CD14-positive monocyte (primary cell): Measurements from ENCODE around the gene MYL6. TPM values are rescaled to one million over a fixed set of nuclear protein-coding genes. Genes with fewer than 3 reads are reported as not detected.
A peak's percentile ranks its signal among the peaks of the same experiment; 100 is the strongest.

Experiments
- DNase-seq, 3 donors: peaks; one replicate each; pipeline ENCODE4 v3.0.0-alpha.2; 2011 to 2022
- H2AFZ ChIP-seq: 2 replicates; pipeline ENCODE4 v1.6.0; 2012; ENCODE audit warnings: mild to moderate bottlenecking, low read depth, low read length, inconsistent platforms; ENCODE audit not compliant: insufficient read depth, poor library complexity, severe bottlenecking
- H3K27ac ChIP-seq, 2 donors: 1 replicate in 1 of 2; 2 replicates in 1 of 2; pipeline ENCODE4 v1.5.1; 2012 to 2013; ENCODE audit warnings: low read length in 2 of 2, control low read depth in 1 of 2, inconsistent platforms in 1 of 2, low read depth in 1 of 2, mild to moderate bottlenecking in 1 of 2
- H3K27me3 ChIP-seq, 2 donors: one replicate each; pipeline versions ENCODE4 v1.6.0 to v1.6.1; 2011 to 2013; ENCODE audit warnings: low read length in 2 of 2; ENCODE audit not compliant: control insufficient read depth in 2 of 2, insufficient read depth in 2 of 2
- H3K36me3 ChIP-seq, 2 donors: replicated peaks in 1 of 2; 1 replicate in 1 of 2; 2 replicates in 1 of 2; pipeline versions ENCODE4 v1.5.1 to v1.6.1; 2012 to 2013; ENCODE audit warnings: low read length in 2 of 2, control low read depth in 1 of 2, inconsistent platforms in 1 of 2, mild to moderate bottlenecking in 1 of 2; ENCODE audit not compliant: insufficient read depth in 2 of 2, control insufficient read depth in 1 of 2
- H3K4me1 ChIP-seq, 2 donors: 1 replicate in 1 of 2; 2 replicates in 1 of 2; pipeline versions ENCODE4 v1.5.1 to v1.6.1; 2012 to 2013; ENCODE audit warnings: low read length in 2 of 2, control low read depth in 1 of 2, inconsistent platforms in 1 of 2, mild to moderate bottlenecking in 1 of 2, moderate library complexity in 1 of 2; ENCODE audit not compliant: insufficient read depth in 2 of 2, control insufficient read depth in 1 of 2
- H3K4me2 ChIP-seq: replicated peaks from 2 replicates; pipeline ENCODE3; 2012; ENCODE audit warnings: low read length, moderate library complexity, mild to moderate bottlenecking; ENCODE audit not compliant: poor library complexity, severe bottlenecking; ENCODE audit errors: extremely low read depth
- H3K4me3 ChIP-seq, 3 experiments: fragments of 200-600 bp in 1 of 3; sonication (generic) in 1 of 3; replicated peaks in 1 of 3; 1 replicate in 2 of 3; 2 replicates in 1 of 3; pipeline ENCODE4 v1.5.1; 2011 to 2013; ENCODE audit warnings: low read length in 3 of 3, mild to moderate bottlenecking in 3 of 3, control low read depth in 2 of 3, low read depth in 2 of 3, inconsistent platforms in 1 of 3, moderate library complexity in 1 of 3
- H3K79me2 ChIP-seq: 2 replicates; pipeline ENCODE4 v1.6.0; 2012; ENCODE audit warnings: mild to moderate bottlenecking, control low read depth, inconsistent platforms, low read length, moderate library complexity; ENCODE audit not compliant: insufficient read depth
- H3K9ac ChIP-seq: 2 replicates; pipeline ENCODE4 v1.6.0; 2017; ENCODE audit warnings: low read length, mild to moderate bottlenecking; ENCODE audit not compliant: insufficient read depth, poor library complexity, severe bottlenecking
- H3K9me3 ChIP-seq, 2 donors: replicated peaks in 1 of 2; 1 replicate in 1 of 2; 2 replicates in 1 of 2; pipeline versions ENCODE4 v1.5.1 to v1.6.1; 2012 to 2013; ENCODE audit warnings: low read length in 2 of 2, control low read depth in 1 of 2; ENCODE audit not compliant: control insufficient read depth in 1 of 2, insufficient read depth in 1 of 2
- H4K20me1 ChIP-seq: 2 replicates; pipeline ENCODE4 v1.6.0; 2012; ENCODE audit warnings: mild to moderate bottlenecking, low read length, control low read depth, moderate library complexity; ENCODE audit not compliant: insufficient read depth
- H3K27ac Mint-ChIP-seq, 7 donors: one replicate each; pipeline ENCODE4 v1.8.0; 2020; ENCODE audit warnings: mild to moderate bottlenecking in 7 of 7, mixed read lengths in 7 of 7, moderate library complexity in 6 of 7, inconsistent platforms in 2 of 7
- H3K27me3 Mint-ChIP-seq, 3 donors: one replicate each; pipeline ENCODE4 v1.8.0; 2021 to 2022; ENCODE audit warnings: low read depth in 3 of 3, mild to moderate bottlenecking in 3 of 3, mixed read lengths in 3 of 3, moderate library complexity in 3 of 3, inconsistent platforms in 1 of 3
- H3K36me3 Mint-ChIP-seq, 2 donors: one replicate each; pipeline ENCODE4 v1.8.0; 2020; ENCODE audit warnings: mixed read lengths in 2 of 2, inconsistent platforms in 1 of 2, mild to moderate bottlenecking in 1 of 2
- H3K4me1 Mint-ChIP-seq: one replicate; pipeline ENCODE4 v1.8.0; 2020; ENCODE audit warnings: mild to moderate bottlenecking, mixed read lengths
- H3K4me3 Mint-ChIP-seq, 2 donors: one replicate each; pipeline ENCODE4 v1.8.0; 2020; ENCODE audit warnings: mild to moderate bottlenecking in 2 of 2, mixed read lengths in 2 of 2, moderate library complexity in 1 of 2
- H3K9me3 Mint-ChIP-seq, 7 donors: one replicate each; pipeline ENCODE4 v1.8.0; 2020 to 2022; ENCODE audit warnings: mixed read lengths in 7 of 7, mild to moderate bottlenecking in 6 of 7, moderate library complexity in 6 of 7, inconsistent platforms in 2 of 7
- CTCF ChIP-seq: fragments of 200-600 bp; IDR thresholded peaks from one replicate; pipeline ENCODE4 v1.8.0; 2022; ENCODE audit warnings: antibody characterized with exemption, mild to moderate bottlenecking
- WGBS: methylation state at CpG from one replicate; pipeline ENCODE4 v1.1.5; 2013; ENCODE audit warnings: missing lambda C conversion rate; ENCODE audit not compliant: insufficient coverage; 5-methylcytosine and 5-hydroxymethylcytosine counted together
- intact Hi-C, 2 donors: fragments of 100-400 bp; cut with micrococcal nuclease; formaldehyde crosslinking; loops; one replicate each; pipeline versions ENCODE4 v1.15.0 to v1.15.1; 2023
- polyA plus RNA-seq, 3 donors: library from polyadenylated mRNA; depleted of rRNA in 1 of 3; unstranded in 2 of 3; stranded (reverse) in 1 of 3; fragments of 300-500 nt in 2 of 3; fragments of >200 nt in 1 of 3; fragmentation: Illumina TruSeq in 2 of 3; gene quantifications; 1 replicate in 2 of 3; 2 replicates in 1 of 3; pipeline ENCODE4 v1.2.3, GENCODE V29; 2012 to 2021

MYL6 gene
- polyA plus RNA-seq, 3 donors: 1,962 to 3,939 (median 3,189) TPM

DNA sequence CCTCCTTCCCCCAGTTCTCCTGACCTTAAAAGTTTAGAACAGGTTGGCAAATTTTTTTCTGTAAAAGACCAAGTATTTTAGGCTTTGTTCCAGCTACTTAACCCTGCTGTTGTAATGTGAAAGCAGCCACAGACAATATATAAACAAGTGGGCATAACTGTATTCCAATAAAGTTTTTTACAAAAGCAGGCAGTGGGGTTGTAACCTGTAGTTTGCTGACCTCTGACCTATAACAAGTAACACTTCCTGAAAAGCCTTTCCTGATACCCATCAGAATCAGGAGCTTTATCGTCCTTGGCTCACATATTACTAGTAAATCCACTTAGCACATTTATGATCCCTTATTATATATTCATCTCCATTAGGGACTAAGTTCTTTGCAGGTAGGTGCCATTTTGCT lies 44.2 kb downstream of the MYL6 start:
- Mint-ChIP-seq H3K4me1 (peaks cover 2% of the 10 kb centered on the region), H3K4me3 (no peak overlapping the region), H3K9me3 (no peaks in the 10 kb centered on the region), H3K27me3 (peaks cover 0 to 2% (median 0%) of the 10 kb centered on the region in 3 donors), H3K27ac (no peak overlapping the region), H3K36me3 (peaks cover 30 to 34% of the 10 kb centered on the region in 2 donors)
- no peaks in the 10 kb centered on the region for H3K27me3 ChIP-seq
- H4K20me1 ChIP-seq: peaks cover 16% of the 10 kb centered on the region
- intact Hi-C loops: no loop called here
- DNase-seq: no peak
- peak overlapping the region in 1 of 2 donors; percentile 26 for H3K27ac ChIP-seq
- H3K4me2 ChIP-seq: no peak overlapping the region
- WGBS: no CpG with 5 or more reads among the region's 1 CpG
- H3K36me3 ChIP-seq: peaks cover 30 to 36% of the 10 kb centered on the region in 2 donors
- no peak overlapping the region for H2AFZ ChIP-seq
- no peaks in the 10 kb centered on the region for H3K4me1 ChIP-seq
- H3K9me3 ChIP-seq: no peaks in the 10 kb centered on the region
- H3K4me3 ChIP-seq: no peak overlapping the region
- H3K9ac ChIP-seq: no peak overlapping the region
- no peaks in the 10 kb centered on the region for H3K79me2 ChIP-seq
- no peak for TF ChIP-seq CTCF

DNA sequence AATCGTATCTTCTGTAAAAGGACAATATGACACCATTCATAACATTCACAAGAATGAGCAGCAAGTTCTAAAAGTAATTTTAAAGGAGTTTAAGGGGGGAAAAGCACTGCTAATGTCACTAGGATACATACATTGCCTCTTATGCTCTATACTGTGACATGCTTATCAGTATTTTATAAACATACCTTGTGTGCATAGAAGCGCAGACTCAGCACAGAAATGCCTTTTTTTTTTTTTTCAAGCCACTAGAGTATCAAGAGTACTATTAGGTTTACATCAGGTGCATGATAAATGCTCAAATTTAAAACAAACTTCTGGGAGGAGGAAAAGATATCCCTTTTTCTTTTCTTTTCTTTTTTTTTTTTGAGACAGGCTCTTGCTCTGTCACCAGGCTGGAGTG lies 44.7 kb downstream of the MYL6 start:
- H3K27me3 Mint-ChIP-seq: peaks cover 0 to 2% (median 0%) of the 10 kb centered on the region in 3 donors
- no peak overlapping the region for H3K4me3 ChIP-seq
- TF ChIP-seq CTCF: no peak

More for the DNA sequence above, 44.7 kb downstream of the MYL6 start:
- intact Hi-C loops: no loop called here
- Mint-ChIP-seq H3K36me3 (peaks cover 34 to 38% of the 10 kb centered on the region in 2 donors), H3K4me3 (no peak overlapping the region), H3K4me1 (peaks cover 2% of the 10 kb centered on the region), H3K9me3 (no peaks in the 10 kb centered on the region), H3K27ac (peak overlapping the region in 1 of 7 donors; percentile 18)
- no peak overlapping the region for H3K4me2 ChIP-seq
- H3K27ac ChIP-seq: peak overlapping the region in 1 of 2 donors; percentile 26
- H3K4me1 ChIP-seq: no peaks in the 10 kb centered on the region
- H3K9ac ChIP-seq: no peak overlapping the region
- H4K20me1 ChIP-seq: peaks cover 16% of the 10 kb centered on the region
- H2AFZ ChIP-seq: no peak overlapping the region
- H3K27me3 ChIP-seq: no peaks in the 10 kb centered on the region
- H3K9me3 ChIP-seq: no peaks in the 10 kb centered on the region
- no peaks in the 10 kb centered on the region for H3K79me2 ChIP-seq
- DNase-seq: no peak
- peaks cover 35 to 41% of the 10 kb centered on the region in 2 donors for H3K36me3 ChIP-seq
- no CpG with 5 or more reads among the region's 2 CpGs for whole genome bisulfite sequencing
